KOPT-K1 (cell line): ENCODE results near the gene RSPH6A.

Experiments
- H3K27ac ChIP-seq: fragments of 200-600 bp; sonication (generic); 2 replicates; pipeline ENCODE4 v1.5.1; 2016; ENCODE audit warnings: antibody characterized with exemption, mild to moderate bottlenecking, low read depth, low read length; ENCODE audit not compliant: poor library complexity, severe bottlenecking
- H3K36me3 ChIP-seq: fragments of 200-600 bp; sonication (generic); 2 replicates; pipeline ENCODE4 v1.5.1; 2017; ENCODE audit warnings: antibody characterized with exemption, mild to moderate bottlenecking, low read length, moderate library complexity; ENCODE audit not compliant: insufficient read depth
- H3K9me3 ChIP-seq: fragments of 200-600 bp; sonication (generic); 2 replicates; pipeline ENCODE4 v1.5.1; 2017; ENCODE audit warnings: antibody characterized with exemption, low read length, mild to moderate bottlenecking; ENCODE audit not compliant: insufficient read depth, poor library complexity, severe bottlenecking

RSPH6A gene

DNA sequence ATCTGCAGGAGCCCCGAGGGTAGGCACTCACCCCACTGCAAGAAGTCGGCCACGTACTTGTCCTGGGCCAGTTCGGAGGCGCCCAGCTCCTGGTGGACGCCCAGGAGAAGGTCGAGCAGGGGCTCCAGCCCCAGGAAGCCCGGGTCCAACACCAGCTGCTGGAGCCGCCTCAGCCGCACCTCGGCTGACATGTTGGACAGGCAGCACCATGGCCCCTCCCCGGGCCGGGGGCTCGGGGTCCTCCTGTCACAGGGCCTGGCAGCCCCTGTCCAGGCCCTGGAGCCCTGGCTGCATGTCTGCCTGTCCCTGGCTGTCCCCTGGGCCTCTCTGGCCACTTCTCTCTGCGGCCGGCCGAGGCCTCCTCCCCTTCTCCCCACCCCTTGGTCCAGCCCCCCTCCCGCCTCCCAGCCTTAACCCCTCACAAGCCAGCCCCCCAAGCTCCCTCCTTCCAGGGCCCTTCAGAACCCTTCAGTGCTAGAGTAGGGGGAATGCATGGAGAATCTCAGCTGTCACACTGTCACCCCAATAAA, 32.9 kb downstream of the RSPH6A start, which contains the start of gene DMPK:
DMPK (minus strand) TSS at position 329 of the 530 bp plus-strand sequence; CDS start at position 191, 138 bp downstream.
- no peak within 1 kb of the TSS for H3K27ac ChIP-seq
- peaks cover 24% of the 10 kb centered on the region; the same call in 1 of the 2 replicates for H3K36me3 ChIP-seq
- H3K9me3 ChIP-seq: no peaks in the 10 kb centered on the region

GRCh38 chr19:45781214-45782161, 33.6 kb downstream of the RSPH6A start:
- H3K9me3 ChIP-seq: no peaks in the 10 kb centered on the region
- H3K36me3 ChIP-seq: peaks cover 20% of the 10 kb centered on the region; the same call in 1 of the 2 replicates
- H3K27ac ChIP-seq: no peak overlapping the region

- no peak overlapping the region for H3K27ac ChIP-seq
- H3K36me3 ChIP-seq: peaks cover 11% of the 10 kb centered on the region; the same call in 1 of the 2 replicates
- no peaks in the 10 kb centered on the region for H3K9me3 ChIP-seq
Observed at GRCh38 chr19:45780448-45781213, 34.5 kb downstream of the RSPH6A start.

GRCh38 chr19:45780146-45780447, 35.0 kb downstream of the RSPH6A start:
- Histone ChIP-seq H3K27ac (no peak overlapping the region), H3K9me3 (no peaks in the 10 kb centered on the region), H3K36me3 (peaks cover 6% of the 10 kb centered on the region; the same call in 1 of the 2 replicates)

- Histone ChIP-seq H3K9me3 (no peaks in the 10 kb centered on the region), H3K27ac (no peak overlapping the region), H3K36me3 (peaks cover 6% of the 10 kb centered on the region; the same call in 1 of the 2 replicates)
Observed at GRCh38 chr19:45779231-45780145, 35.6 kb downstream of the RSPH6A start.

GRCh38 chr19:45778010-45778661, 37.0 kb downstream of the RSPH6A start:
- Histone ChIP-seq H3K9me3 (no peaks in the 10 kb centered on the region), H3K36me3 (peaks cover 6% of the 10 kb centered on the region; the same call in 1 of the 2 replicates), H3K27ac (no peak overlapping the region)

GRCh38 chr19:45777395-45777961, 37.6 kb downstream of the RSPH6A start:
- no peaks in the 10 kb centered on the region for H3K9me3 ChIP-seq
- peaks cover 6% of the 10 kb centered on the region; the same call in 1 of the 2 replicates for H3K36me3 ChIP-seq

GRCh38 chr19:45774765-45775164, 40.3 kb downstream of the RSPH6A start:
- Histone ChIP-seq H3K36me3 (peaks cover 6% of the 10 kb centered on the region; the same call in 1 of the 2 replicates), H3K27ac (no peak overlapping the region), H3K9me3 (no peaks in the 10 kb centered on the region)

More at GRCh38 chr19:45777395-45777961, 37.6 kb downstream of the RSPH6A start:
- H3K27ac ChIP-seq: no peak overlapping the region

DNA sequence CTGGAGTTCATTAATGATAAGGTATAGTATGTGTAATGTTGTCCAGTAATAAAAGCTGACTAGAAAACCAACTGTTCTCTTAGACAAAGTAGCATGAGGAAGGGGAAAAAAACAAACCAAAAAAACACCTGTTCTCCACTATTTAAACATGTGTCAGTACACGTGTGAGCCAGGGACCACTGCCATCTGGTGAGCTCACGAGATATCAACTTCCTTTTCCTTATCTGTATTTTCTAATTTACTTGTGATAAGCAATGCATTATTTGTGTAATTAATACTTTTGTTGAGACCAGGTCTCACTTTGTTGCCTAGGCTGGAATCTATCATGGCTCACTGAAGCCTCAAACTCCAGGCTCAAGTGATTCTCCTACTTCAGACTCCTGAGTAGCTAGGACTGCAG, 41.7 kb downstream of the RSPH6A start:
- Histone ChIP-seq H3K36me3 (peaks cover 6% of the 10 kb centered on the region; the same call in 1 of the 2 replicates), H3K27ac (no peak overlapping the region), H3K9me3 (no peaks in the 10 kb centered on the region)

DNA sequence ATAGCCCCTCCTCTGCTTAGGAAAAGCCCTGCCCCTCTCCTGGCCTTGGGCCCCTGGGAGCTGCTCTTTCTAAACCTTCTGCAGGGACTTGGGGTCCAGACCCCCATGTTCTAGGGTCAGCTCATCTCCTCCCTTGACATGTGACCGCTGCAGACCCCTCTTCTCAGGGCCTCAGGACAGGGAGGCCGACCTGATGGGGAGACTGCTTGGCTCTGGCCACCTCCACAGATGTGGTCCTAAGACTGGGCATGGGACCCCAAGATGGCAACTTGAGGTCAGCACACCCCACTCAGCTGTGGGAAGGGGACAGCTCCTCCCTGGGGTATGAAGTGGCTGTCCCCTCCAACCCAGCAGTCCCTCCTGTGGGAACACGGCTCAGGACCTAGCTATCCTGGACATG, 42.2 kb downstream of the RSPH6A start:
- H3K9me3 ChIP-seq: no peaks in the 10 kb centered on the region
- H3K27ac ChIP-seq: no peak overlapping the region
- peaks cover 6% of the 10 kb centered on the region; the same call in 1 of the 2 replicates for H3K36me3 ChIP-seq

DNA sequence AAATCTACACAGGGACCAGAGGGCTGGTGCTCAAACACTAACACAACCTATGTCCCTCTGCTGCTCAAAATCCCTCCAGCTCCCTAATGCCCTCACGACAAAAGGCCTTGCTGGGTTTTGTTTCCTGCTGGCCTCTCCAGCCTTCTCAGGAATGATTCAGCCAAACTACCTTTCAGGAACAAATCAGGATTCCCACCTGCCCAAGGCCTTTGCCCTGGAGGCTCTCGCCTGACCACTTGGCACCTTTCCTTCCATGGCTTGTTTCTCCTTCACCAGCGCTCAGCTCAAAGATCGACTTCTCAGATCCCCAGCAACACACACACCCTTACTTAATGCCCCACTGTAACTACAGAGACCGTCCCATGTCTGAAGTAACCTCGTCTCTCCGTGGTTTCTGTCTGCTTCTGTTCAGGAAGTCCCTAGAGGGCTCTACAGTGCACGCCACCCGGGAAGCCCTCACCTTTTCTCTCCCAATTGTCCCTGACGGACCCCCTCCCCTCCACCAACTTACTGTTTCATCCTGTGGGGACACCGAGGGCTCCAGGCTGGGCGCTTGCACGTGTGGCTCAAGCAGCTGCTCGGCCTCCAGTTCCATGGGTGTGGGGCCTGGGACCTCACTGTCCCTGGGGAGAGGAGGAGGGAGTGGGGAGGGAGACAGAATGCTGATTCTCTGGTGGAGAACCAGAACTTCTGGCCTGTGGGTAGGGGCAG, 42.8 kb downstream of the RSPH6A start:
- Histone ChIP-seq H3K27ac (no peak overlapping the region), H3K36me3 (peaks cover 4% of the 10 kb centered on the region; the same call in 1 of the 2 replicates), H3K9me3 (no peaks in the 10 kb centered on the region)

- Histone ChIP-seq H3K36me3 (no peaks in the 10 kb centered on the region), H3K9me3 (no peaks in the 10 kb centered on the region), H3K27ac (no peak overlapping the region)
Observed at GRCh38 chr19:45771311-45771933, 43.7 kb downstream of the RSPH6A start.
